ENCODE data around the gene GLP2R.

GLP2R gene

GRCh38 chr17:9814337-9814945 lies 11.3 kb upstream of the GLP2R start:
- no peak for DNase-seq

- no peak for DNase-seq
Observed at GRCh38 chr17:9816472-9816871, 9.3 kb upstream of the GLP2R start.

GRCh38 chr17:9817086-9817485 lies 8.6 kb upstream of the GLP2R start:
- DNase-seq, result no peak

GRCh38 chr17:9818760-9819159 lies 7.0 kb upstream of the GLP2R start:
- DNase-seq, result no peak

GRCh38 chr17:9820448-9820847 lies 5.3 kb upstream of the GLP2R start:
- DNase-seq, result no peak

GRCh38 chr17:9821921-9822320 lies 3.8 kb upstream of the GLP2R start, which contains the start of gene GSG1L2:
GSG1L2 (minus strand) TSS chr17:9822079; CDS start chr17:9822071, 8 bp downstream.
- DNase-seq, result no peak

- no peak for DNase-seq
Observed at GRCh38 chr17:9824094-9824493, 1.6 kb upstream of the GLP2R start.

GRCh38 chr17:9824797-9825338 lies 856 bp upstream of the GLP2R start:
- no peak for DNase-seq

GRCh38 chr17:9828296-9829295 lies 2.9 kb downstream of the GLP2R start:
- no peak for DNase-seq

GRCh38 chr17:9829343-9829742 lies 3.6 kb downstream of the GLP2R start:
- no peak for DNase-seq

GRCh38 chr17:9830711-9831110 lies 5.0 kb downstream of the GLP2R start:
- DNase-seq, result no peak

- no peak for DNase-seq
Observed at GRCh38 chr17:9833922-9834321, 8.2 kb downstream of the GLP2R start.

GRCh38 chr17:9837551-9838471 lies 12.1 kb downstream of the GLP2R start:
- DNase-seq, result no peak

GRCh38 chr17:9839433-9839832 lies 13.7 kb downstream of the GLP2R start:
- DNase-seq, result no peak

GRCh38 chr17:9842057-9842758 lies 16.5 kb downstream of the GLP2R start:
- no peak for DNase-seq

- DNase-seq, result no peak
Observed at GRCh38 chr17:9843152-9844010, 17.7 kb downstream of the GLP2R start.

- DNase-seq, result no peak
Observed at GRCh38 chr17:9844153-9844552, 18.4 kb downstream of the GLP2R start.

- no peak for DNase-seq
Observed at GRCh38 chr17:9845306-9845705, 19.6 kb downstream of the GLP2R start.

- DNase-seq, result no peak
Observed at GRCh38 chr17:9850151-9850550, 24.4 kb downstream of the GLP2R start.

- DNase-seq, result no peak
Observed at GRCh38 chr17:9854255-9854654, 28.5 kb downstream of the GLP2R start.

GRCh38 chr17:9855036-9855435 lies 29.3 kb downstream of the GLP2R start:
- DNase-seq, result no peak
